Transverse colon (tissue), 4 donors: Measurements from ENCODE around the gene AGRN.

Experiments
- CTCF ChIP-seq, 5 experiments: fragments of 200-600 bp in 3 of 5; fragments of 450-650 bp in 2 of 5; sonication (generic) in 3 of 5; IDR thresholded peaks; 1 replicate in 2 of 5; 2 replicates in 3 of 5; pipeline ENCODE4 v1.5.1; 2016 to 2017; ENCODE audit warnings: antibody characterized with exemption in 5 of 5, inconsistent platforms in 3 of 5, mild to moderate bottlenecking in 2 of 5, moderate library complexity in 1 of 5
- EP300 ChIP-seq: sonication (generic); formaldehyde crosslinking; IDR thresholded peaks from one replicate; pipeline ENCODE4 v1.6.1; 2017; ENCODE audit warnings: antibody characterized with exemption, low read depth
- POLR2A ChIP-seq: fragments of 450-650 bp; IDR thresholded peaks from one replicate; pipeline ENCODE4 v1.6.1; 2016; ENCODE audit warnings: antibody characterized with exemption, mild to moderate bottlenecking, moderate library complexity
- POLR2AphosphoS5 ChIP-seq, 3 donors: sonication (generic); formaldehyde crosslinking; IDR thresholded peaks; one replicate each; pipeline ENCODE4 v1.6.1; 2016; ENCODE audit warnings: antibody characterized with exemption in 3 of 3

DNA sequence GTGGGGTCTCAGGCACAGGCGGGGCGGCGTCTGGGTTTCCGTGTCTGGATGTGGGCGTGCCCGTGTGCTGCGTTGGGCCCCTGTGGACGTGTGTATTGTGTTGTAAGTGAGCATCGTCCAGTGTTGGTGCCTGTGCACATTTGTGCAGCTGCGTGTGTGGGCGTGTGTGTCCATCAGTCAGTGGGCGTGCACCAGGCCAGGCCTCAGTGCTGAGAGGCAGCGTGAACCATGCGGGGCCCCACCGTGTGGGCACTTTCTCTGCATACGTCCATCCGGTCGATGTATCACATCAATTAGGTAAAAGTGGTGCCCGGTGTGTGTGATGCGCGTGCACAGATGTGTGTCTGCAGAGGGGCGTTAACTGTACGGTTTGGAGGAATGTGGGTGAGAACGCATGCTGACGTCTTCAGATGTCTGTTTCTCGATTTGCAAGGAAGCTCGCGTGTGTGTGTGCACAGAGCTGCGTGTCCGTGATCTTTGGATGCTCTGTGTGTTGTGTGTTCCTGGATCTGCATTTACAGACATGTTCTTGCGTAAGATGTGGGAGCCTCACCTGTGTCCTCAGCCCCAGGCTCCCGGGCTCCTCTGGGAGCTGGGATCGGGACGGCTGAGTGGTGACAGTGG, 24.6 kb downstream of the AGRN start:
- TF ChIP-seq CTCF (IDR thresholded peaks at IDR 0.05) (no peak), POLR2A (no peak), EP300 (no peak), POLR2AphosphoS5 (IDR thresholded peaks at IDR 0.05) (no peak)
